ENCODE measurements around the gene PIP4P1.

GRCh38 chr14:20494935-20495766, 33.9 kb upstream of the PIP4P1 start:
- TF ChIP-seq, protein P1, sequence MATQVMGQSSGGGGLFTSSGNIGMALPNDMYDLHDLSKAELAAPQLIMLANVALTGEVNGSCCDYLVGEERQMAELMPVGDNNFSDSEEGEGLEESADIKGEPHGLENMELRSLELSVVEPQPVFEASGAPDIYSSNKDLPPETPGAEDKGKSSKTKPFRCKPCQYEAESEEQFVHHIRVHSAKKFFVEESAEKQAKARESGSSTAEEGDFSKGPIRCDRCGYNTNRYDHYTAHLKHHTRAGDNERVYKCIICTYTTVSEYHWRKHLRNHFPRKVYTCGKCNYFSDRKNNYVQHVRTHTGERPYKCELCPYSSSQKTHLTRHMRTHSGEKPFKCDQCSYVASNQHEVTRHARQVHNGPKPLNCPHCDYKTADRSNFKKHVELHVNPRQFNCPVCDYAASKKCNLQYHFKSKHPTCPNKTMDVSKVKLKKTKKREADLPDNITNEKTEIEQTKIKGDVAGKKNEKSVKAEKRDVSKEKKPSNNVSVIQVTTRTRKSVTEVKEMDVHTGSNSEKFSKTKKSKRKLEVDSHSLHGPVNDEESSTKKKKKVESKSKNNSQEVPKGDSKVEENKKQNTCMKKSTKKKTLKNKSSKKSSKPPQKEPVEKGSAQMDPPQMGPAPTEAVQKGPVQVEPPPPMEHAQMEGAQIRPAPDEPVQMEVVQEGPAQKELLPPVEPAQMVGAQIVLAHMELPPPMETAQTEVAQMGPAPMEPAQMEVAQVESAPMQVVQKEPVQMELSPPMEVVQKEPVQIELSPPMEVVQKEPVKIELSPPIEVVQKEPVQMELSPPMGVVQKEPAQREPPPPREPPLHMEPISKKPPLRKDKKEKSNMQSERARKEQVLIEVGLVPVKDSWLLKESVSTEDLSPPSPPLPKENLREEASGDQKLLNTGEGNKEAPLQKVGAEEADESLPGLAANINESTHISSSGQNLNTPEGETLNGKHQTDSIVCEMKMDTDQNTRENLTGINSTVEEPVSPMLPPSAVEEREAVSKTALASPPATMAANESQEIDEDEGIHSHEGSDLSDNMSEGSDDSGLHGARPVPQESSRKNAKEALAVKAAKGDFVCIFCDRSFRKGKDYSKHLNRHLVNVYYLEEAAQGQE (IDR thresholded peaks at IDR 0.05) = no peak
- no peak for TF ChIP-seq CTCF (IDR thresholded peaks at IDR 0.05)
- TF ChIP-seq MAX (IDR thresholded peaks at IDR 0.05) = no peak
- TF ChIP-seq SREBF2 (IDR thresholded peaks at IDR 0.05) = no peak
- no peak for TF ChIP-seq POLR2AphosphoS2 (conservative IDR thresholded peaks at IDR 0.05; ENCODE audit: low read length)
- TF ChIP-seq POLR2A (IDR thresholded peaks at IDR 0.05; ENCODE audit: low read length) = no peak
- TF ChIP-seq, protein P2, sequence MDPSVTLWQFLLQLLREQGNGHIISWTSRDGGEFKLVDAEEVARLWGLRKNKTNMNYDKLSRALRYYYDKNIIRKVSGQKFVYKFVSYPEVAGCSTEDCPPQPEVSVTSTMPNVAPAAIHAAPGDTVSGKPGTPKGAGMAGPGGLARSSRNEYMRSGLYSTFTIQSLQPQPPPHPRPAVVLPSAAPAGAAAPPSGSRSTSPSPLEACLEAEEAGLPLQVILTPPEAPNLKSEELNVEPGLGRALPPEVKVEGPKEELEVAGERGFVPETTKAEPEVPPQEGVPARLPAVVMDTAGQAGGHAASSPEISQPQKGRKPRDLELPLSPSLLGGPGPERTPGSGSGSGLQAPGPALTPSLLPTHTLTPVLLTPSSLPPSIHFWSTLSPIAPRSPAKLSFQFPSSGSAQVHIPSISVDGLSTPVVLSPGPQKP (IDR thresholded peaks at IDR 0.05; ENCODE audit: low read depth, low read length) = no peak
